ENCODE results near the gene CYTH2. TPM values are rescaled to one million over a fixed set of nuclear protein-coding genes. Genes with fewer than 3 reads are reported as not detected.

Gene CYTH2
- polyA plus RNA-seq, 3 donors: 21.3 to 48.2 (median 21.7) TPM

GRCh38 chr19:48469934-48470680 is 938 bp downstream of the CYTH2 start:
- WGBS (ENCODE audit: insufficient coverage): 63% methylated on average over 13 of the region's 20 CpGs

GRCh38 chr19:48470856-48471255 is 1.7 kb downstream of the CYTH2 start:
- Mint-ChIP-seq H3K4me1 (peaks cover 20% of the 10 kb centered on the region), H3K4me3 (no peak overlapping the region), H3K9me3 (no peaks in the 10 kb centered on the region), H3K27me3 (ENCODE audit: low read depth in 3 of 3) (peaks cover 1 to 3% (median 3%) of the 10 kb centered on the region in 3 donors), H3K36me3 (peaks cover 46 to 58% of the 10 kb centered on the region in 2 donors), H3K27ac (no peak overlapping the region)
- Histone ChIP-seq H3K27ac (ENCODE audit: low read depth in 1 of 2, low read length in 2 of 2) (no peak overlapping the region), H3K36me3 (replicated peaks in 1 of 2; ENCODE audit: control insufficient read depth in 1 of 2, insufficient read depth in 2 of 2, low read length in 2 of 2) (peaks cover 53 to 57% of the 10 kb centered on the region in 2 donors), H3K9ac (ENCODE audit: insufficient read depth, low read length, poor library complexity, severe bottlenecking) (no peak overlapping the region), H3K9me3 (replicated peaks in 1 of 2; ENCODE audit: control insufficient read depth in 1 of 2, insufficient read depth in 1 of 2, low read length in 2 of 2) (no peaks in the 10 kb centered on the region), H2AFZ (ENCODE audit: insufficient read depth, low read depth, low read length, poor library complexity, severe bottlenecking) (no peak overlapping the region), H4K20me1 (ENCODE audit: insufficient read depth, low read length) (peaks cover 52% of the 10 kb centered on the region), H3K4me1 (ENCODE audit: control insufficient read depth in 1 of 2, insufficient read depth in 2 of 2, low read length in 2 of 2) (peaks cover 12 to 19% of the 10 kb centered on the region in 2 donors), H3K4me2 (replicated peaks; ENCODE audit: extremely low read depth, low read length, poor library complexity, severe bottlenecking) (no peak overlapping the region), H3K79me2 (ENCODE audit: insufficient read depth, low read length) (peaks cover 25% of the 10 kb centered on the region), H3K4me3 (replicated peaks in 1 of 3; ENCODE audit: low read depth in 2 of 3, low read length in 3 of 3) (no peak overlapping the region), H3K27me3 (ENCODE audit: control insufficient read depth in 2 of 2, insufficient read depth in 2 of 2, low read length in 2 of 2) (no peaks in the 10 kb centered on the region)
- WGBS (ENCODE audit: insufficient coverage): 100% methylated on average over 3 of the region's 10 CpGs
- intact Hi-C loops (cut with micrococcal nuclease): no loop called here
- no peak for DNase-seq
- TF ChIP-seq CTCF (IDR thresholded peaks at IDR 0.05): no peak

More at GRCh38 chr19:48469934-48470680, 938 bp downstream of the CYTH2 start:
- H3K9ac ChIP-seq (ENCODE audit: insufficient read depth, low read length, poor library complexity, severe bottlenecking): peak overlapping the region; percentile 81
- DNase-seq: no peak
- H3K9me3 Mint-ChIP-seq: no peaks in the 10 kb centered on the region
- H3K27me3 ChIP-seq (ENCODE audit: control insufficient read depth in 2 of 2, insufficient read depth in 2 of 2, low read length in 2 of 2): no peaks in the 10 kb centered on the region
- peak overlapping the region; percentile 73 to 98 (median 80) for H3K4me3 ChIP-seq (replicated peaks in 1 of 3; ENCODE audit: low read depth in 2 of 3, low read length in 3 of 3)
- TF ChIP-seq CTCF (IDR thresholded peaks at IDR 0.05): no peak
- H3K4me2 ChIP-seq (replicated peaks; ENCODE audit: extremely low read depth, low read length, poor library complexity, severe bottlenecking): peak overlapping the region; percentile 89
- H3K27ac ChIP-seq (ENCODE audit: low read depth in 1 of 2, low read length in 2 of 2): peak overlapping the region in 1 of 2 donors; percentile 13
- peaks cover 51% of the 10 kb centered on the region for H4K20me1 ChIP-seq (ENCODE audit: insufficient read depth, low read length)
- peaks cover 1 to 3% (median 2%) of the 10 kb centered on the region in 3 donors for H3K27me3 Mint-ChIP-seq (ENCODE audit: low read depth in 3 of 3)
- no peaks in the 10 kb centered on the region for H3K9me3 ChIP-seq (replicated peaks in 1 of 2; ENCODE audit: control insufficient read depth in 1 of 2, insufficient read depth in 1 of 2, low read length in 2 of 2)
- H3K4me3 Mint-ChIP-seq: peak overlapping the region; percentile 78
- H3K4me1 Mint-ChIP-seq: peaks cover 20% of the 10 kb centered on the region
- H3K27ac Mint-ChIP-seq: peak overlapping the region in 4 of 7 donors; percentile 26 to 79 (median 66)
- H3K36me3 ChIP-seq (replicated peaks in 1 of 2; ENCODE audit: control insufficient read depth in 1 of 2, insufficient read depth in 2 of 2, low read length in 2 of 2): peaks cover 46 to 49% of the 10 kb centered on the region in 2 donors
- H2AFZ ChIP-seq (ENCODE audit: insufficient read depth, low read depth, low read length, poor library complexity, severe bottlenecking): peak overlapping the region; percentile 84
- peaks cover 25% of the 10 kb centered on the region for H3K79me2 ChIP-seq (ENCODE audit: insufficient read depth, low read length)
- intact Hi-C loops (cut with micrococcal nuclease): loop anchor here (1.0 to 2.0 kb wide), 2 partner anchors 23 to 106 kb away; partner anchors contain the start of gene SYNGR4 (in 1 of the 2)
- H3K4me1 ChIP-seq (ENCODE audit: control insufficient read depth in 1 of 2, insufficient read depth in 2 of 2, low read length in 2 of 2): peaks cover 12 to 19% of the 10 kb centered on the region in 2 donors
- H3K36me3 Mint-ChIP-seq: peaks cover 39 to 51% of the 10 kb centered on the region in 2 donors
